H1 (cell line): ENCODE data around the gene RERE. TPM values are rescaled to one million over a fixed set of nuclear protein-coding genes. Genes with fewer than 3 reads are reported as not detected.

Source experiments
- BACH1 ChIP-seq: IDR thresholded peaks from 2 replicates; pipeline ENCODE4 v1.6.1; 2012; ENCODE audit warnings: low read length, improper control_type of control experiment
- BCL11A ChIP-seq, 2 experiments: IDR thresholded peaks; one replicate each; pipeline ENCODE4 v1.6.1; 2011; ENCODE audit warnings: low read depth in 2 of 2, low read length in 2 of 2, mild to moderate bottlenecking in 2 of 2
- CTBP2 ChIP-seq: IDR thresholded peaks from 2 replicates; pipeline ENCODE4 v1.7.0; 2011; ENCODE audit warnings: borderline replicate concordance, mild to moderate bottlenecking, moderate library complexity, mixed read lengths, low read length; ENCODE audit not compliant: insufficient read depth, insufficient read length
- EP300 ChIP-seq, 2 experiments: IDR thresholded peaks; 1 replicate in 1 of 2; 2 replicates in 1 of 2; pipeline ENCODE4 v1.6.1; 2011 to 2012; ENCODE audit warnings: low read depth in 2 of 2, low read length in 2 of 2, mild to moderate bottlenecking in 2 of 2, borderline replicate concordance in 1 of 2, inconsistent platforms in 1 of 2, moderate library complexity in 1 of 2
- MAFK ChIP-seq: IDR thresholded peaks from 2 replicates; pipeline ENCODE4 v1.6.1; 2012; ENCODE audit warnings: low read depth, mild to moderate bottlenecking, improper control_type of control experiment, low read length
- NRF1 ChIP-seq: IDR thresholded peaks from 2 replicates; pipeline ENCODE4 v1.6.1; 2011; ENCODE audit warnings: mild to moderate bottlenecking, low read depth, low read length, improper control_type of control experiment
- SP4 ChIP-seq: IDR thresholded peaks from 2 replicates; pipeline ENCODE4 v1.6.1; 2012; ENCODE audit warnings: low read length, inconsistent platforms
- polyA plus RNA-seq, 7 experiments: library from polyadenylated mRNA; depleted of rRNA in 3 of 7; stranded (reverse) in 5 of 7; unstranded in 2 of 7; fragments of >200 nt in 5 of 7; fragments of 200-250 nt in 2 of 7; gene quantifications; 1 replicate in 5 of 7; 2 replicates in 1 of 7; 4 replicates in 1 of 7; pipeline versions ENCODE4 v1.2.1 to v1.2.3, GENCODE V29; 2011 to 2013; ENCODE audit warnings: missing spikeins in 2 of 7, mixed read lengths in 2 of 7
- total RNA-seq: library from RNA; stranded (reverse); fragmentation: NEBNext Ultra II Directional; extraction: Animal tissue kit (Norgen Biotek cat#: 25700); gene quantifications from 2 replicates; pipeline ENCODE4 v1.2.1, GENCODE V29; 2021
- TF ChIP-seq, protein P1 (sequence below): IDR thresholded peaks from 2 replicates; pipeline ENCODE4 v1.6.1; 2011; ENCODE audit warnings: low read depth, mild to moderate bottlenecking, low read length; ENCODE audit not compliant: insufficient read depth

Gene RERE
- total and polyA plus RNA-seq, 2 of the 8 experiments (the other 6 are each of a cell fraction or from before 2014, with no cell fraction given): 15.3 to 142 TPM

DNA sequence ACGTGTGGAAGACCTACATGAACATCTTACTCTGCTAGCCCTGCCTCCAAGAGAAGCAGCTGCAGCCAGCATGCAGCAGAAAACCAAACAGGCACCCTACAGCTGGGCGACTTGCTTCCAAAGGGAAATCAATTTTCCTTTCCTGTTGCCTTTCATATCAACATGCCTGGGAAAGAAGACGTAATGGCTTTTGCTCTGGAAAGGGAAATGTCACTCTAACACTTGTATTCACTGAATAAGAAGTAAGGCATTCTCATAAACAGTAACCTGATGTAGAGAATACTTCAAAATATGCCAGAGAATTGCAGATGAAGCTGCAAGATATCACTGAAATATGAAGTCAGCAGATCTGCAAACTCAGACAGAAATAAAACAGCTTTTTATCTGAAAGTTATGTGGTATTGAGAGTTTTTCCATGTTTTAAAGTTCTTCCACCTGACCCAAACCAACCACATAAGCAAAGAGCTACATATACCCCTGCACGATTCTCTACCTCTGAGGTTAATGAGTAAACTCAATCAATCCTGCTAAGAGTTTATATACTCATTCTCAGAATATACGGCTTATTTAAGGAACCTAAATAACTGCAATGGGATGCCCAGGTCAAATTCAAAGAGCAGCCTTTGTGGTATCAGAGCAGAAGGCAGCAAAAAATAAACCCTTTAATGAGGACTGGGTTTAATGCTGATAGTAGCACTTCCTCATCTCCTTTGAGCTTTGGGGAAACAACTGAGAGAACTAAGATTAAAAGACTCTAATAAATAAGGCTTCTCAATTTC, 150.9 kb downstream of the RERE start (continued):
- TF ChIP-seq, protein P1, sequence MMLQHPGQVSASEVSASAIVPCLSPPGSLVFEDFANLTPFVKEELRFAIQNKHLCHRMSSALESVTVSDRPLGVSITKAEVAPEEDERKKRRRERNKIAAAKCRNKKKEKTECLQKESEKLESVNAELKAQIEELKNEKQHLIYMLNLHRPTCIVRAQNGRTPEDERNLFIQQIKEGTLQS: no peak
- TF ChIP-seq EP300 (IDR thresholded peaks at IDR 0.05; ENCODE audit: borderline replicate concordance in 1 of 2, low read depth in 2 of 2, low read length in 2 of 2) (no peak), BCL11A (IDR thresholded peaks at IDR 0.05; ENCODE audit: low read depth in 2 of 2, low read length in 2 of 2) (no peak), SP4 (no peak), CTBP2 (no peak), MAFK (no peak), BACH1 (no peak), NRF1 (no peak)
